HG03558 (cell line): ENCODE results near the gene MET.
A peak's percentile ranks its signal among the peaks of the same experiment; 100 is the strongest.

Experiments used
- ATAC-seq: cut with Tn5 transposase; IDR thresholded peaks from one replicate; pipeline ENCODE4 v1.9.1; 2021; ENCODE audit warnings: moderate number of reproducible peaks; ENCODE audit not compliant: unreplicated experiment; ENCODE audit errors: extremely low read depth

The MET gene

DNA sequence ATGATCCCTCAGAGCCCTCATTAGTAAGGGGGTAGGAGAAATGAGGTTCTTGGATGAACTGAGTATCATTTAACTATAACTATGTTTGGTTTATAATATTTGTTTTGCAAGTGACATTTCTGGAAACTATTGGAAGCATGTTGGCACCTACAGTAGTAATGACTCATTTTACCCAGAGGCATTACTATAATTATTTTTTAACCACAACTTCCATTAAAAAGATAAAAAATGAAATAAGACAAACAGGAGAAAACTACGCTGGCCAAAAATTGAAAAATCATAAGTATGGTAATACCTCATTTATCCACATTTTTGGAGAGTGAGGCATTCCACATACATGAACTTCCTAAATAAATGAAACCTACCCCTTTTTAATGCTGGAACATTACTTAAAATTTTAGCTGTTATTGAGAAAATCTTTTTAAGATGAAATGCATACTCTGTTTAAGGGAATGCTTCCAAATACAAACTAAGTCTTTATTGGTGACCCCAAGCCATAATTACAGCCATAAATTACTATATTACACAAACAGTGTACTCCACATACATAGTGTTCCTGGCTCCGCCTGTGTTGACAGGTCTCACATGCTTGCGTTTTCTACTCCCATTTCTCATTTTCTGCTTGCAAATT is 105.8 kb downstream of the MET start:
- ATAC-seq, result no peak

DNA sequence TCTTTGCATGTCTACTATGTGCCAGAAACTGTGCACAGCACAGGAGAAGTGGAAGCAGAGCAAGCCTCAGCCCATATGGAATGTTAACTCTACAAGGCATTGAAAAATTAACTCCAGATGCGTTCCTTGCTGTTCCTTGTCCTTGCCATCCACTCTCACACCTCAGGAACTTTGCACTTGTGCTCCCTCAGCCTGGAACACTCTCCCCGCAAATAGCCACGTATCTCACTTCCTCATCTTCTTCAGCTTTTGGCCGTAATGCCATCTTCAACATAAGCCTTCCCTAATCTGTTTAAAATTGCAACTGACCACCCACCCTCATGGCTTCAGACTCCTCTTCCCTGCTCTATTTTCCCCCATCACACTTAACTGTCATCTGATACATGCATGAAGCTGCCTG is 107.2 kb downstream of the MET start:
- ATAC-seq, result no peak

DNA sequence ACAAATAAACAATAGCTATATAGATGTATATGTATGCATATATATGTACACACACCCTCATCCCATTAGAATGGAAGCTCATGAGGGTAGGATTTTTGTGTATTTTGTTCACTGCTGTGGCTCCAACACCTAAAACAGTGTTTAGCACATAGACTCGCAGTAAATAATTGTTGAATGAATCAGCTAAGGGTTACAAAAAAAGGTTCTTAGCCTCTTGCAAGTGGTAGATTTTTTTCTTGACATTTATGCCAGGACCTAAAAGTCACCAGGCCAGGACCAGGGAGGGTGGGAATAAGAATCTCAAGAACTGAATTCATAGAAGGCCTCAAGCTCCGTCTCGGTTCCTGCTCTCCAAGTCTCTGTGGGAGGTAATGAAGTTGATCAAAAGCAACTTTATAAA is 107.9 kb downstream of the MET start:
- no peak for ATAC-seq

DNA sequence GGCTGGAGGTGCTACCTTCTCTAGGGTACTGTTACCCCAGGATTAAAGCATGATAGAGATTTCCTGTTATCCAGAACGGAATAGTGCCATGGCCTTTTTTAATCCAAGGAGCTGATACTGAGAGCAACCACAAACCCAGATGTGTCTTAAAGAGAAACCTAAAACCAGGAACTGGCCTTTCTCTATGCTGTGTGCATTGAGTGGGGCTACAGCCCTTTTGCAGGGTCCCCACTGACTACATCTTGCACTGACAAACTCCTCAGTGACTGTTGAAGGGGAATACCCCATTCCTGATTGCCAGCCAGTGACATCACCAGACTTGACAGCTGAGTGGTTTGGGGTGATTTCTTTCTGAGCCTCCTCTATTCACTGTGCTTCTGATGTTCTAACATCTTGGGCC is 108.5 kb downstream of the MET start:
- no peak for ATAC-seq

DNA sequence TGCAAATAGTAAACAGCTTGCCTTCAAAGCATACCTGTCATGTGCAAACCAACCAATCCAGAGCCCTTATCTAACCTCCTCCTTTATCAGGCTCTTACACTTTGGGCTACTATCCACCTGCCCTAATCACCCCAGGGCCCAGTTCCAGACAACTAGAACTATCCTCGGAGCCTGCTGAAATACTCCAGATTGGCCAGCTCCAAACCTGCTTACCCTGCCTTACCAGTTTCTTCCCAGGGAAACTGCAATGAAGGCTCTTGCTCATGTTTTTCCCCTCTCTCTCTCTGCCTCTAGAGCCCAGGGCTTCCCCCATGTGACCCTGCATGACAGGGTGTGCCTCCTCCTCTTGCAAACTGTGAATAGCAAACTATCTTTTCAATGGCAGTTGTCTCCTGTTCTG is 109.0 kb downstream of the MET start:
- ATAC-seq, result no peak

DNA sequence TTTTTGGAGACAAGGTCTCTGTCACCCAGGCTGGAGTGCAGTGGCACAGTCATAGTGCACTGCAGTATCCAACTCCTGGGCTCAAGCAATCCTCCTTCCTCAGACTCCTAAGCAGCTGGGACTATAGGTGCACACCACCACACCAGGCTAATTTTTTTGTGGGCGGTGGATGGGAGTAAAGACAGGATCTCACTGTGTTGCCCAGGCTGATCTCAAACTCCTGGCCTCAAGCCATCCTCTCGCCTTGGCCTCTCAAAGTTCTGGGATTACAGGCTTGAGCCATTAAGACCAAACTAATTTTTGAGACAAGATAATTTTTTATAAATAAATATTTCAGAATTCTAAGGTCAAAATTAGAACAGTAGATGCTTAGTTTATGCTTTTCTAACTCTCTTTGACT is 109.6 kb downstream of the MET start:
- ATAC-seq, result no peak

DNA sequence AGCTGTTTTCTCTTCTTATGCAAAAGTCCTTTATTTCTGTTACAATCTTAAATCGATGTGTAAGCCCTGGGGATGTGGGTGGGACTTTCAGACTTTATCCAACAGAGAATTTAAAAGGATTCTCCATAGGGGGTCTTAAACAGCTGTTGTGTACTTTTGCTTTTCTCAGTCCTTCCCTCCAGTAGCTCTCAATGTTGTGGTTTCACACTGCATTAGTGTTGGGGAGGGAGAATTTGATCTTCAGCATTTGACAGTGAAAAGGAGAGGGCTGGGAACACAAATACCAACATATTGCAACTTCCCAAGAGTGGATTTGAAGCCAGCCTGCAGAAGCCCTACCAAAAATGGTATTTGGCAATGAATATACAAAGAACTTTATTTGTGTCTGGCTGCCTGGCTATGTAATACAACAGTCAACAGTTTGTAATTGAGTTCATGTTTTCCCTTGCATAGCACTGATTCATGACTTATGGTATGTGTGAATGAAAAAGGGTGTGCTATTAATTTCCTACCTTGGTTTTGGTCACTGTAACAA is 110.2 kb downstream of the MET start:
- no peak for ATAC-seq

DNA sequence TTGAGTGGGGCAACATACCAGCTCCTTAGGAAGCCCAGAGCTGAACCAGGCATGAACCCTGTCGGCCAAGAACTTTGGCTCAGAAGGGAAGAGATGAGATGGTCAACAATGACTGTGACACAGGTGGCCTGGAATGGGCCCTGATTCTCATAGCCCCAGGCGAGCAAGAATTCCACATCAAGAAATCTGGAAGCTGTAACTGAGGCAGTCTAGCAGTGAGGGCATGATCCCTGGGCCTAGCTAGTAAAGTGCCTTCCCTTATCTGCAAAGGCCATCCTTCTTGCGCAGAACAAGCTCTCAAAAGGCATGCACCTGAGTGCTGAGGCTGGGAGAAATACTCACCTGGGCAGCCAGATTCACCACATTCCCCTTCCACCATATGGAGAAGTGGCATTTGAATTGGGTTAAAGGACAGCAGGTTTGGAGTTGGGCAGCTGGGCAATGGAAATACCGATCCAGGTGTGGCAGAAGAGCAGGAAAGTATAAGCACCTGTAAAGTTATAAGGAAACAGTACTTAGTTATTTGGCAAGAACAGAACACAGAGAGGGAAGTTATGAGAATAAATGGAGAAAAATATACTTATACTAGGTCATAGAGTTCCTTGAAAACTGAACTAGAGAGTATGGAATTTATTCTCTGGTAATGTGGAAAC is 111.8 kb downstream of the MET start:
- no peak for ATAC-seq

DNA sequence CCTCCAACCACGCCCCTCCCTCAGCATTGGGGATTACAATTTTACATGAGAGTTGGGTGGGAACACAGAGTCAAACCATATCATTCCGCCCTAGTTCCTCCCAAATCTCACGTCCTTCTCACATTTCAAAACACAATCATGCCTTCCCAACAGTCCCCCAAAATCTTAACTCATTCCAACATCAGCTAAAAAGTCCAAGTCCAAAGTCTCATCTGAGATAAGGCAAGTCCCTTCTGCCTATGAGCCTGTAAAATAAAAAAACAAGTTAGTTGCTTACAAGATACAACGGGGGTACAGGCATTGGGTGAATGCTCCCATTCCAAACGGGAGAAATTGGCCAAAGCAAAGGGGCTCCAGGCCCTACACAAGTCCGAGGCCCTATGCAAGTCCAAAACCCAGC is 112.7 kb downstream of the MET start:
- no peak for ATAC-seq

DNA sequence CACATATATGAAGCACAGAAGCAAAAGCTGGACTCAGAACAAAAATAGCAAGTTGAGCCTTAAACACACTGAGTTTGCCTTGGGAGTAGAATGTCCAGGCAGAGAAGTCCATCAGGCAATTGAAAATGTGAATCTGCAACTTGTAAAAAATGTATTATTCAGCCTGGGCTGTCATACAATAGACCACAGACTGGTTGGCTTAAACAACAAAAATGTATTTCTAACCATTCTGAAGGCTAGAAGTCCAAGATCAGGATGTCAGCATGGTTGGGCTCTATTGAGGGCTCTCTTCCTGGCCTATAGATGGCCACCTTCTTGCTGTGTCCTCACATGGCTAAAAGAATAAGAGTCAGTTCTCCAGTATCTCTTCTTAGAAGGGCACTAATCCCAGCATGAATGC is 113.8 kb downstream of the MET start:
- no peak for ATAC-seq

DNA sequence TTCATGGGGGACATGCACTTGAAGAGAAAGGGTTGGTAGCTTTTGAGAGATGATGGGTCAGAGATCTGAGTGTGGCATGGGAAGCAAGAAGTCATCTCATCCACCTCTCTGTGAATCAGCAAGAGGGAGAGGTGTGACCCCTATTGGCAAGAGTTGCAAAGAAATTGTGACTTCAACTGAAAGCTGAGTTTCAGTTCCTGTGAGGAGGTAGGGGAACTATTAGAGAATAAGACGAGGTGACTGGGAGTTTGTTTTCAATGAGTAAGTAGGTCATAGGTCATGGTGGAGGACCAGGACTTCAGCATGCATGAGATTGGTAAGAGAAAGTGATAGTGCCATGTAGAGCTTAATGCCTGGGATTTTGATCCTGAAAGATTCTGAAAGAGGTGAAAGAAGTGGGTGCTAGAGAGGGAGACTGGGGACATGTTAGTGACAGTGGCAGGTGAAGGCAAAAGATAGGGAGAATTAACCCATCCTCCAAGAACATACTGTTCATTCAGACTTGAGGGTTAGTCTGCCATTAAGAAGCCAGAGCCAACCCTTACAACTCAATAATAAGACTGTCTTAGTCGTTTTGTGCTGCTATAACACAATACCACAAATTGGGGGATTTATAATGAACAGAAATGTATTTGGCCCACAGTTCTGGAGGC is 114.9 kb downstream of the MET start:
- ATAC-seq, result peak; percentile 99

DNA sequence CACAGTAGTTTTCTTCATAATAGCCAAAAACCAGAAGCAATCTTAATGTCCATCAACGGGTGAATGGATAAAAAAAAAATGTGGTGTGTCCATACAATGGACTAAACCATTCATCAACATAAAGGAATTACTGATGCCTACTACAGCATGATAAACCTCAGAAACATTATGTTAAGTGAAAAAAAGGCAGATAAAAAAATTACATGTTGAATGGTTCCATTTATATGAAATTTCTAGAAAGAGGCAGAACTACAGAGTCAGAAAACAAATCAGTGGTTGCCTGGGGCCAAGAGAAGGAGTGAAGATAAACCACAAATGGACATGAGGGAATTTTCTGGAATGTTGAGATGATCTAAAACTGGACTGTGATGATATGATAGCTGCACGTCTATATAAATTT is 115.9 kb downstream of the MET start:
- no peak for ATAC-seq

DNA sequence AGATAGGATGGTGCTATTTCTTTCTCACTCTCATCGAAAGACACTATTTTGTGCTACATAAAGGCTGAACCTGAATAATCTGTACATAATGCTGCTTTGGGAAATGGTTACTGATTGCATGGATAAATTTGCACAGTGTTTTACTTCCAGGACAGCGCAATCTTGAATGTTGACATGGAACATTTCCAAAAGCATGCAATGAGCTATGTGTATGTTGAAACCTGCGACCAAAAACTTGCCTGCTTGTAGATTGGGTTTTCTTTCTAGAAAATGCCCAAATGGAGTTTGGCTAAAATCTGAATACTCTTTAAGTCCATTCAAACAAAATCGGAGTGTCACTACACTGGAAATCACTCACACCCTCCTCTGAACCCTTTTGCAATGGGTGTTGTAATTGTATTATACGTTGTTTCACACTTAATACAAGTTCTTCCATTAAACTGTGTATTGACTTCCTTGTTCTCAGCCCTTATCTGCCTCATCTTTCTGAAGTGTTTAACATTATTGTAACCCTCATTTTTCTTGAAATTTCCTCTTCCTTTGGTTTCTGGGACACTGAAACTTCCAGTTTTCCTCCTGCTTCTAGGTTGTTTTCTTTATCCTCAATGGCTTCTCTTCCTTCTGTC is 116.7 kb downstream of the MET start:
- ATAC-seq, result no peak

DNA sequence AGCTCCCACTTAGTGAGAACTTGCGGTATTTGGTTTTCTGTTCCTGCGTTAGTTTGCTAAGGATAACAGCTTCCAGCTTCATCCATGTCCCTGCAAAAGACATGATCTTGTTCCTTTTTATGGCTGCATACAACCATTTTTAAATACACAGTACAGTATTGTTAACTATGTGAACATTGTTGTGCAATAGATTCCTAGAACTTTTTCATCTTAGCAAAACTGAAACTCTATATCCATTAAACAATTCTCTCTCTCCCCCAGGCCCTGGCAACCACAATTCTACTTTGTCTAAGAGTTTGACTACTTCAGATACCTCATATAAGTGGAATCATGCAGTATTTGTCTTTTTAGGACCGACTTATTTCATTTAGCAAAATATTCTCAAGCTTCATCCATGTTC is 118.0 kb downstream of the MET start:
- ATAC-seq, result no peak

DNA sequence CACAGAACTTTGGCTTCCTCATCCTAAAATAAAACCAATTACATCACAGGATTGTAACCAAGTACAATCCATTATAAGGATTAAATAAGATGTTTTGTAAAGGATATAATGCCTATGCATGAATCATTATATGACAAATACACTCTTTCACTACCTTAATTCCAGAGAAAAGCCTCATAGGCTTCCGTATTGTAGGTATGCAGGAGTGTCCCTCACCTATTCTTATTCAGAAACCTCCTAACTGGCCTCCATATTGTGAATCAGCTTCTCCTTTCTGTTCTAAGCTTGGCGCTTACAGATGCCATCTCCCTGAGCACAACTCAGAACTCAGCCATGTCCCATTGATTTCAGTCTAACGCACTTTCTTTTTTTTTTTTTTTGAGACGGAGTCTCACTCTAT is 120.8 kb downstream of the MET start:
- no peak for ATAC-seq

DNA sequence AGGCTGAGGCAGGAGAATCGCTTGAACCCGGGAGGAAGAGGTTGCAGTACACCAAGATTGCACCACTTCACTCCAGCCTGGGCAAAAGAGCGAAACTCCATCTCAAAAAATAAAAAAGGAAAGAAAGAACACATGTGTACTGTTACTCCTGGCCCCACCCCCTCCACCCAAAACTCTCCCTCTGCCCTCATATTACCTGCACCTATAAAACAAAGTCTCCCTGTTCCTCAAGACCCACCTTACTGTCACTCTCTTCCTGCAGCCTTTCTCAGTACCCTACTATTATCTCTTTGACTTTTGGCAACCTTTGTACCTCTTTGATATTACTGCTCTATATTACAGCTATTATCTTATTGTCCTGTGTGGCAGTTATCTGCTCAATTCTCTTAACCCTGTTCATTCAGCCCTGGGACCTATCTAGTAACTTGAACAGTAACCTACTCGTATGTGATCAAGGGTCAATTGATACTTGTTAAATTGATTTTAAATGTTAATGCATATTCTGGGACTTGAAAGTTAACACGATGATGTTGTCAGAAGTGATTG is 121.9 kb downstream of the MET start:
- no peak for ATAC-seq

DNA sequence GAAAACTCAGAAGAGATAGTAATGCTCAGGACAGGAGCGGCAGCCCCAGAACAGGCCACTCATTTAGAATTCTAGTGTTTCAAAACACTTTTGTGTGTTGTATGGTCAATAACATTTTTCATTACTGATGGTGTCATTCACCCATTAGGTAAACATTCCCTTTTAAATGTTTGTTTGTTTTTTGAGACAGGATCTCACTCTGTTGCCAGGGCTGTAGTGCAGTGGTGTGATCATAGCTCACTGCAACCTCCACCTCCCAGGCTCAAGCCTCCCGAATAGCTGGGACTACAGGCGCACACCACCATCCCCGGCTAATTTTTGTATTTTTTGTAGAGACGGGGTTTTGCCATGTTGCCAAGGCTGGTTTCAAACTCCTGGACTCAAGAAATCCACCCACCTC is 124.5 kb downstream of the MET start:
- ATAC-seq, result no peak

DNA sequence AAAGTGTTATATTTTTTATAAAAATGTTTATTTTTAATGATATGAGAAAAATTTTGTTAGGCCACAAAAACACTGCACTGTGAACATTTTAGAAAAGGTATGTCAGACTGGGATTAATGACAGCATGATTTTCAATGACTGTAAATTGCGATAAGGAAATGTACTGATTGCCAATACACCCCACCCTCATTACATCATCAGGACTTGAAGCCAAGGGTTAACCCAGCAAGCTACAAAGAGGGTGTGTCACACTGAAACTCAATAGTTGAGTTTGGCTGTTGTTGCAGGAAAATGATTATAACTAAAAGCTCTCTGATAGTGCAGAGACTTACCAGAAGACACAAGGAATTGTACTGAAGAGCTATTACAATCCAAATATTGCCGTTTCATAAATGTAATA is 125.6 kb downstream of the MET start:
- ATAC-seq, result no peak

DNA sequence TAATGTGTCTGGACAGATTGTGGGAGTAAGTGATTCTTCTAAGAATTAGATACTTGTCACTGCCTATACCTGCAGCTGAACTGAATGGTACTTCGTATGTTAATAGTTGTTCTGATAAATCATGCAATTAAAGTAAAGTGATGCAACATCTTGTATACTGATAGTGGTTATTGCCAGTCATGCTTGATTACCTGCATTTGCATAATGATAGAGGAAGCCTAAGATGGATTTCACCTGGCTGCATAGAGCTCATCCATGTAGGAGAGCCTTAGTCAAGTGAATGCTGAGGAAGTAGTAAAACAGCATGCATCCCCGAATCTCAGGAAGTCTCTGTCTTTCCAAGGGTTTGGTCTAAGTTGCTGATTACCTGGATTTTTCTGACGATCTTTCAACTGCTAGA is 126.2 kb downstream of the MET start:
- ATAC-seq, result no peak

DNA sequence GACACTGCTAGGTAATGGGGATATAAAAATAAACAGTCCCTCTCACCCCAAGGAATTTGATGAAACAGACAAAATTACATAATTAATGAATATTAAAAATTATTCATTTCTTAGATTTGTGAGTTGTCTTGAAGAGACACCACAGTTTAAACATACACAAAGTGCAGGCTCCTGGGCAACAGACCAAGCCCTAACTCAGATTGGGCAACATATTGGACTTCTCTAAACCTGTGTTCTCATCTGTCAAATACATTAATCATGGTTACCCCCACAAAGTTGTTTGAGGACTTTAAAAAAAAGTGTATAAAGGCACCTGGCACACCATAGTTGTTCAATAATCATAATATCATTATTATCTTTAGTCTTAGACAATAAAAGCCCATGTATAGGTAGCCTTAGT is 127.9 kb downstream of the MET start:
- no peak for ATAC-seq

DNA sequence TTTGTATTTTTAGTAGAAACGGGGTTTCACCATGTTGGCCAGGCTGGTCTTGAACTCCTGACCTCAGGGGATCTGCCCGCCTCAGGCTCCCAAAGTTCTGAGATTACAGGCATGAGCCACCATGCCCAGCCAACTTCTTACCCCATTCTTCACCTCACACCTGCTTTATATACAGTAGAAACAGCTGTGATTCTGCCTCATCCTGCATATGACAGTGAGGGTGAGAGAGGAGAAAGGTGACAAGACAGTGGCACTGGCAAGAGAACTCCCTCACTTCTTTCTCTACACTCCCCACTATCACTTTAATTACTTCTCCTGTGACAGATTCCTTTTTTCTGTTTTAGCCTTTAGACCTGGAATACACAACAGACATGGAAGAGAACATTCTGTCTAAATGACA is 128.6 kb downstream of the MET start:
- no peak for ATAC-seq
